Astrocyte of the spinal cord (primary cell): ENCODE data around the gene CLEC7A.

Experiments used
- DNase-seq: peaks from one replicate; pipeline ENCODE4 v3.0.0; 2011; ENCODE audit warnings: low read depth, low spot score
- H3K4me3 ChIP-seq: 2 replicates; pipeline ENCODE4 v1.5.1; 2011; ENCODE audit warnings: low read depth, mild to moderate bottlenecking, low read length, moderate library complexity
- CTCF ChIP-seq: IDR thresholded peaks from 2 replicates; pipeline ENCODE4 v1.5.1; 2012; ENCODE audit warnings: low read depth, mild to moderate bottlenecking, low read length, inconsistent platforms
- in situ Hi-C: cut with HindIII; loops from 2 replicates; pipeline ENCODE4 v1.10.0; 2017; ENCODE audit warnings: low sequenced_read_pairs

CLEC7A gene

GRCh38 chr12:10072131-10072530 lies 57.9 kb downstream of the CLEC7A start:
- DNase-seq: no peak
- TF ChIP-seq CTCF: no peak
- in situ Hi-C loops: no loop called here
- no peak overlapping the region for H3K4me3 ChIP-seq

- DNase-seq: no peak
- in situ Hi-C loops: no loop called here
- TF ChIP-seq CTCF: no peak
- H3K4me3 ChIP-seq: no peak overlapping the region
Measured at GRCh38 chr12:10070380-10070779, 59.6 kb downstream of the CLEC7A start.

- TF ChIP-seq CTCF: no peak
- in situ Hi-C loops: no loop called here
- no peak overlapping the region for H3K4me3 ChIP-seq
- no peak for DNase-seq
Measured at GRCh38 chr12:10069976-10070375, 60.0 kb downstream of the CLEC7A start.

- peak; percentile 41 for DNase-seq
- no peak overlapping the region for H3K4me3 ChIP-seq
- in situ Hi-C loops: no loop called here
- no peak for TF ChIP-seq CTCF
Measured at GRCh38 chr12:10069099-10069498, 60.9 kb downstream of the CLEC7A start.

- in situ Hi-C loops: no loop called here
- no peak for DNase-seq
- H3K4me3 ChIP-seq: no peak overlapping the region
Measured at GRCh38 chr12:10068644-10069043, 61.4 kb downstream of the CLEC7A start.

GRCh38 chr12:10067942-10068341 lies 62.1 kb downstream of the CLEC7A start:
- H3K4me3 ChIP-seq: no peak overlapping the region
- no peak for TF ChIP-seq CTCF
- no peak for DNase-seq
- in situ Hi-C loops: no loop called here

More at GRCh38 chr12:10068644-10069043, 61.4 kb downstream of the CLEC7A start:
- TF ChIP-seq CTCF: no peak

GRCh38 chr12:10067264-10067663 lies 62.7 kb downstream of the CLEC7A start:
- H3K4me3 ChIP-seq: no peak overlapping the region
- in situ Hi-C loops: no loop called here
- DNase-seq: no peak
- no peak for TF ChIP-seq CTCF
